Astrocyte of the spinal cord (primary cell): Measurements from ENCODE around the gene C6orf58.
"Not testable (repeated sequence)": the region's sequence is repeated elsewhere in the genome, so short reads cannot be mapped to it uniquely, and the experiment has no call there.

Experiments
- DNase-seq: peaks from one replicate; pipeline ENCODE4 v3.0.0; 2011; ENCODE audit warnings: low read depth, low spot score
- H3K4me3 ChIP-seq: 2 replicates; pipeline ENCODE4 v1.5.1; 2011; ENCODE audit warnings: low read depth, mild to moderate bottlenecking, low read length, moderate library complexity
- in situ Hi-C: cut with HindIII; loops from 2 replicates; pipeline ENCODE4 v1.10.0; 2017; ENCODE audit warnings: low sequenced_read_pairs
- TF ChIP-seq, protein P1 (sequence below): IDR thresholded peaks from 2 replicates; pipeline ENCODE4 v1.5.1; 2012; ENCODE audit warnings: low read depth, mild to moderate bottlenecking, low read length, inconsistent platforms

C6orf58 gene

DNA sequence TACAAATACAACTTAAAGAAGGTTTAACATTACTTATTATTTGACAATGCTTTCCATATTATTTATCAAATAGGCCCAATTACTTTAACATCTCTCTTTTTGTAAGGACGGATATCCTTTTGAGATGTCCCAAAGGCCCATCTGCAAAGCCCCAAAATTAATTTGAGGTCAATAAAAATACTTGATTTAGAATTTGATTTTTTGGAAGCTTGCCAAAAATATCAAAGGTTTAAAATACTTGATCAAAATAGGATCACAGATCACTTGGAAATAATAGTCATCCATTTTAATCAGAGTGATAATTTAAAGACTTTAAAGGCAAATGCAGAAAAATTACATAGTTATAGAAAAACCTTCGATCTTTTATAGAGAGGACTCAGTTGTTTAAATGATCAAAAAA, 8.1 kb downstream of the C6orf58 start:
- no peak overlapping the region for H3K4me3 ChIP-seq
- TF ChIP-seq, protein P1, sequence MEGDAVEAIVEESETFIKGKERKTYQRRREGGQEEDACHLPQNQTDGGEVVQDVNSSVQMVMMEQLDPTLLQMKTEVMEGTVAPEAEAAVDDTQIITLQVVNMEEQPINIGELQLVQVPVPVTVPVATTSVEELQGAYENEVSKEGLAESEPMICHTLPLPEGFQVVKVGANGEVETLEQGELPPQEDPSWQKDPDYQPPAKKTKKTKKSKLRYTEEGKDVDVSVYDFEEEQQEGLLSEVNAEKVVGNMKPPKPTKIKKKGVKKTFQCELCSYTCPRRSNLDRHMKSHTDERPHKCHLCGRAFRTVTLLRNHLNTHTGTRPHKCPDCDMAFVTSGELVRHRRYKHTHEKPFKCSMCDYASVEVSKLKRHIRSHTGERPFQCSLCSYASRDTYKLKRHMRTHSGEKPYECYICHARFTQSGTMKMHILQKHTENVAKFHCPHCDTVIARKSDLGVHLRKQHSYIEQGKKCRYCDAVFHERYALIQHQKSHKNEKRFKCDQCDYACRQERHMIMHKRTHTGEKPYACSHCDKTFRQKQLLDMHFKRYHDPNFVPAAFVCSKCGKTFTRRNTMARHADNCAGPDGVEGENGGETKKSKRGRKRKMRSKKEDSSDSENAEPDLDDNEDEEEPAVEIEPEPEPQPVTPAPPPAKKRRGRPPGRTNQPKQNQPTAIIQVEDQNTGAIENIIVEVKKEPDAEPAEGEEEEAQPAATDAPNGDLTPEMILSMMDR: no peak
- in situ Hi-C loops: no loop called here
- no peak for DNase-seq

DNA sequence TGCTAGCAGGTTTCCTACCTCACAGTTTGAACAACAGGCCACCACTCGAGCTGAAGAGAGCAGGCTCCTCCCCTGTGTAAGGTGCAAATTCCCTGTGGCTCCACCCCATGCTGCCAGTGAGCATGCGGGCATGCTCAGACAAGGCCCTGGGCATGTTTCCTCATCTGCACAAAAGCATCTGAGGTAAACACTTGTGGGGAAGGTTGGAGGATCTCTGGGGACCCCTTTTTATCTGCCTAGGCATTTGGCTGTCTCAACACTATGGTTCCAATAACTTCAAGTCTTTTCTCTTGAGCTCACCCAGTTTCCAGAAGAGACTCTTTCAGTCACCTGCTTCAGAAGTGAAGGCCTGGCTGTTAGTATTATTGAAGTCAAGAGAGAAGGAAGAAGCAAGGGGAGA, 9.4 kb downstream of the C6orf58 start:
- in situ Hi-C loops: no loop called here
- H3K4me3 ChIP-seq: no peak overlapping the region
- TF ChIP-seq, protein P1: no peak
- DNase-seq: no peak

DNA sequence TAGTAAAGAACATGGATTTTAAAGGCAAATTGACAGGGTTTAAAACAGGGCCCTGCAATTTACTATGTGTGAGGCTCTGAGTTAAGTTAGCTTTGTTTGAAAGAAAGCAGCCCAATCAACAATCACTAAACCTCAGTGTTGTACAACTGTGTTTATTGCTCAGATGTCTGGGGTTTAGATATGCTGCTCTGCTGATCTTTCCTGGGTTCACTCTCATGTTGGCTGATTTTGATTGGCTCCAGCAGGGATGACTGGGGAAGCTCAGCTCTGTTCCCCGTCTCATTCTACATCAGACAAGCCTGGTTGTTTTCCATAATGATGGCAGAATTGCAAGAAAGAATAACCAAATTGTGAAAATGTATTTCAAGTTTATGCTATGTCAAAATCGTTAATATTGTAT, 10.9 kb downstream of the C6orf58 start:
- no peak for DNase-seq
- H3K4me3 ChIP-seq: no peak overlapping the region
- TF ChIP-seq, protein P1: no peak
- in situ Hi-C loops: no loop called here

DNA sequence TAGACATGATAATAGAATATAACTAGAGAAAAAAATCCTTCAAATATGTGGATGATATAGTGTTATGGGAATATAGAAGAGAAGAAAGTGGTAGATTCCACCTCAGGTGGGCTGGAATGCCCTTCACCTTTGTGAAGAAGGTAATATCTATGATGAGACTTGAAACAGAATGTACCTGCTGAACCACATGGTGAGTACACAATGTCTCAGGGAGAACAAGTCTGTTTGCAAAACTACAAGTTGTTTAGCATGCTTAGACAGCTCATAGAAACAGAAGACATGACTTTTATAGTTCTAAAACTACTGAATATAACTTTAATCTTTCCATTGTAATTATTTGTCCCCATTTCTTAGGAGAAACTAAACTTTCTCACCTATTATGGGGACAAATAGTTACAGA, 12.2 kb downstream of the C6orf58 start:
- DNase-seq: no peak
- TF ChIP-seq, protein P1: no peak
- in situ Hi-C loops: no loop called here
- H3K4me3 ChIP-seq: no peak overlapping the region

DNA sequence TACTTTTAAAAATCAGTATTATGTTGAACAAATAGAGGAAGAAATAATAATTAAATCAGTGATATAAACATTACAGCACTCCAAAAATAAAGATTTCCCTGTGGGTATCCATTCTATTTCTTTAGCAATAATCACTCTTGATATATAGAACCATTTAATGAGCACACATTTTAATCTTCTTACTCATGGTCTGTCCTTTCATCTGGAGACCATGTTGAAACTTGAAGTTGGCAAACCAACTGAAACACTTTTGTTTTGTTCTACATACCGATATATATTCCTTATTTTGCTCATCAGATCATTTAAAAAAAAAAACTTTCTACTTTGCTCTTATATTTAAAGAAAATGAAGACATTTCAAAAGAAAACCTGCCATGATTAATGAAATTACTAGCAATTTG, 13.4 kb downstream of the C6orf58 start:
- TF ChIP-seq, protein P1: no peak
- H3K4me3 ChIP-seq: no peak overlapping the region
- in situ Hi-C loops: no loop called here
- DNase-seq: no peak

DNA sequence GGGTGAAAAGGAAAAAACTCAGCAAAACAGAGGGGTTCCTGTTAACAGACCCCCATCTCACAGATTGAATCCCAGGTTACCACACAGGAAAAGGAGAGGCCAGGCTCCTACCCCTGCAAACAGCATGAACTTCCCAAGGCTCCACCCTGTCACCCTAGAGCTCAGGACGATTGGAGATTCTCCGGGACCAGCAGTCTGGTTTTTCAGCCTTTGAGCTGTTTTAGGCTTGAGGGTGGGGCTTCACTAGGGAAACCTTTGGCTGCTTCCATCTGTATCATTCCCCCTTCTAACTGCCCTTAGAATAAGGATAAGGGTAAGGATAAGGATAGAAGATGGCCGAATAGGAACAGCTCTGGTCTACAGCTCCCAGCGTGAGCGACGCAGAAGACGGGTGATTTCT, 16.0 kb downstream of the C6orf58 start:
- DNase-seq: no peak
- H3K4me3 ChIP-seq: no peak overlapping the region
- TF ChIP-seq, protein P1: no peak
- in situ Hi-C loops: no loop called here

DNA sequence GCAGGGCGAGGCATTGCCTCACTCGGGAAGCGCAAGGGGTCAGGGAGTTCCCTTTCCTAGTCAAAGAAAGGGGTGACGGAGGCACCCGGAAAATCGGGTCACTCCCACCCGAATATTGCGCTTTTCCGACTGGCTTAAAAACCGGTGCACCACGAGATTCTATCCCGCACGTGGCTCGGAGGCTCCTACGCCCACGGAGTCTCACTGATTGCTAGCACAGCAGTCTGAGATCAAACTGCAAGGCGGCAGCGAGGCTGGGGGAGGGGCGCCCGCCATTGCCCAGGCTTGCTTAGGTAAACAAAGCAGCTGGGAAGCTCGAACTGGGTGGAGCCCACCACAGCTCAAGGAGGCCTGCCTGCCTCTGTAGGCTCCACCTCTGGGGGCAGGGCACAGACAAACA, 16.5 kb downstream of the C6orf58 start:
- H3K4me3 ChIP-seq, in situ Hi-C loops, DNase-seq: not testable (repeated sequence)
